Osteocyte (in vitro differentiated cells): Measurements from ENCODE around the gene PRR35. TPM values are rescaled to one million over a fixed set of nuclear protein-coding genes. Genes with fewer than 3 reads are reported as not detected.

Experiments
- DNase-seq: peaks from one replicate; pipeline ENCODE4 v3.0.0; 2021; ENCODE audit warnings: mixed read lengths; ENCODE audit not compliant: unreplicated experiment; ENCODE audit errors: extremely low spot score
- H3K27ac Mint-ChIP-seq: one replicate; pipeline ENCODE4 v1.8.0; 2021; ENCODE audit warnings: mild to moderate bottlenecking, mixed read lengths; ENCODE audit not compliant: unreplicated experiment
- H3K27me3 Mint-ChIP-seq: one replicate; pipeline ENCODE4 v1.8.0; 2021; ENCODE audit warnings: mixed read lengths; ENCODE audit not compliant: unreplicated experiment
- H3K36me3 Mint-ChIP-seq: one replicate; pipeline ENCODE4 v1.8.0; 2021; ENCODE audit warnings: mixed read lengths; ENCODE audit not compliant: unreplicated experiment
- H3K4me1 Mint-ChIP-seq: one replicate; pipeline ENCODE4 v1.8.0; 2021; ENCODE audit warnings: mixed read lengths; ENCODE audit not compliant: unreplicated experiment
- H3K4me3 Mint-ChIP-seq: one replicate; pipeline ENCODE4 v1.8.0; 2021; ENCODE audit warnings: mild to moderate bottlenecking, moderate library complexity, mixed read lengths; ENCODE audit not compliant: unreplicated experiment
- H3K9me3 Mint-ChIP-seq: one replicate; pipeline ENCODE4 v1.8.0; 2021; ENCODE audit warnings: mixed read lengths; ENCODE audit not compliant: unreplicated experiment
- total RNA-seq: library from RNA; stranded (reverse); gene quantifications from 2 replicates; pipeline ENCODE4 v1.2.1, GENCODE V29; 2021
- TF ChIP-seq, protein P1 (sequence below): fragments of 200-600 bp; sonication (generic); IDR thresholded peaks from 2 replicates; pipeline ENCODE4 v1.5.0; 2021; ENCODE audit warnings: antibody characterized with exemption, mild to moderate bottlenecking, moderate library complexity

The PRR35 gene
- total RNA-seq, 1 donor from 2014 or later, result not detected

DNA sequence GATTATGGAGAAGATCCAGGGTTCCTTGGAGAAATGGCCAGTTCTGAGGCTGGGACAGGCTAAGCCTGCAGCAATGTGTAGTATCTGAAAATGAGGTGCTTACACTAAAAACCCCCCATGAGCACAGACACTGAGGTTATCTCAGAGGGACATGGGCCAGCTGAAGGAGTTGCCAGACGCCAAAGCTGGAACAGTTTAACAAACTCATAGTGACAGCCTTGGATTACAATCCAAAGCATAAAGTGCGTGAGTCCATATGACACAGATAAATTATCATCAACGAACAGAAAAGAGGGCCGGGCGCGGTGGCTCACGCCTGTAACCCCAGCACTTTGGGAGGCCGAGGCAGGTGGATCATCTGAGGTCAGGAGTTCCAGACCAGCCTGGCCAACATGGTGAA is 43.9 kb upstream of the PRR35 start:
- DNase-seq, result no peak
- Mint-ChIP-seq H3K36me3 (peaks cover 20% of the 10 kb centered on the region), H3K27ac (no peak overlapping the region), H3K9me3 (no peaks in the 10 kb centered on the region), H3K27me3 (no peaks in the 10 kb centered on the region), H3K4me3 (no peak overlapping the region), H3K4me1 (no peaks in the 10 kb centered on the region)
- TF ChIP-seq, protein P1, sequence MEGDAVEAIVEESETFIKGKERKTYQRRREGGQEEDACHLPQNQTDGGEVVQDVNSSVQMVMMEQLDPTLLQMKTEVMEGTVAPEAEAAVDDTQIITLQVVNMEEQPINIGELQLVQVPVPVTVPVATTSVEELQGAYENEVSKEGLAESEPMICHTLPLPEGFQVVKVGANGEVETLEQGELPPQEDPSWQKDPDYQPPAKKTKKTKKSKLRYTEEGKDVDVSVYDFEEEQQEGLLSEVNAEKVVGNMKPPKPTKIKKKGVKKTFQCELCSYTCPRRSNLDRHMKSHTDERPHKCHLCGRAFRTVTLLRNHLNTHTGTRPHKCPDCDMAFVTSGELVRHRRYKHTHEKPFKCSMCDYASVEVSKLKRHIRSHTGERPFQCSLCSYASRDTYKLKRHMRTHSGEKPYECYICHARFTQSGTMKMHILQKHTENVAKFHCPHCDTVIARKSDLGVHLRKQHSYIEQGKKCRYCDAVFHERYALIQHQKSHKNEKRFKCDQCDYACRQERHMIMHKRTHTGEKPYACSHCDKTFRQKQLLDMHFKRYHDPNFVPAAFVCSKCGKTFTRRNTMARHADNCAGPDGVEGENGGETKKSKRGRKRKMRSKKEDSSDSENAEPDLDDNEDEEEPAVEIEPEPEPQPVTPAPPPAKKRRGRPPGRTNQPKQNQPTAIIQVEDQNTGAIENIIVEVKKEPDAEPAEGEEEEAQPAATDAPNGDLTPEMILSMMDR, result no peak

DNA sequence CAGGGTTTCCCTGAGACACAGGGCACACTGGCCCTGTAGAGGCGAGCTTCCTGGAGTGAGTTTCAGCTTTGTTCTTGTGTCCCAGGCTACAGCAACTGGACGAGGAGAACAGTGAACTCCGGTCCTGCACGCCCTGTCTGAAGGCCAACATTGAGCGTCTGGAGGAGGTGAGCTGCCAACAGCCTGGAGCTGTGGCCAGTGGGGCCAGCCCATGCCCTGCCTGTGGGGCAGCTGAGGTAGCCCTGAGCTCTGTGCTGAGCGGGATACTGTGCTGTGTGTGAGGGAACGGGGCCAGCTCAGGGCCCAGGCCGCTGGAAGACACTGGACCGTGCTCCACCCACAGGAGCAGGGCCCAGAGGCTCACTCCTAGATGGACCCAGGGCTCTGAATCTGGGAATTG is 41.3 kb upstream of the PRR35 start:
- TF ChIP-seq, protein P1, result no peak
- Mint-ChIP-seq H3K4me1 (peaks cover 2% of the 10 kb centered on the region), H3K4me3 (no peak overlapping the region), H3K27me3 (no peaks in the 10 kb centered on the region), H3K9me3 (no peaks in the 10 kb centered on the region), H3K27ac (no peak overlapping the region), H3K36me3 (peaks cover 16% of the 10 kb centered on the region)
- no peak for DNase-seq

DNA sequence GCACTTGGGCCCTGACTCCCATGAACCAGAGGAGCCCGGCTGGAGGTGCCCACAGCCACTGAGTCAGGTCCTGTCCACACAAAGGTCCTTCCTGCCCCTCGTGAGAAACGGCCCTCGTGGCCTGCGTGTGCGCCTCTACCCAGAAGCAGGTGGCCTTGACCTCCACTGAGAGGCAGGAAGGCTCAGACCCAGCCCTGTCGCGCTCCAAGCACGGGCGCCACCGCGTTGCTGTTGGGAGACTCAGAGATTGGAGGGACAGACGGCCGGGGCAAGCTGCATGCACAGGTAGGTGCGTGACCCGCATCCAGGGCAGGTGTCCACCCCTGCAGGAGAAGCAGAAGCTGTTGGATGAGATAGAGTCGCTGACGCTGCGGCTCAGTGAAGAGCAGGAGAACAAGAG is 40.8 kb upstream of the PRR35 start:
- no peak overlapping the region for H3K4me3 Mint-ChIP-seq
- DNase-seq, result no peak
- H3K9me3 Mint-ChIP-seq, result no peaks in the 10 kb centered on the region
- TF ChIP-seq, protein P1, result no peak
- no peaks in the 10 kb centered on the region for H3K27me3 Mint-ChIP-seq
- H3K36me3 Mint-ChIP-seq, result peaks cover 16% of the 10 kb centered on the region
- H3K27ac Mint-ChIP-seq, result no peak overlapping the region
- H3K4me1 Mint-ChIP-seq, result peaks cover 5% of the 10 kb centered on the region

DNA sequence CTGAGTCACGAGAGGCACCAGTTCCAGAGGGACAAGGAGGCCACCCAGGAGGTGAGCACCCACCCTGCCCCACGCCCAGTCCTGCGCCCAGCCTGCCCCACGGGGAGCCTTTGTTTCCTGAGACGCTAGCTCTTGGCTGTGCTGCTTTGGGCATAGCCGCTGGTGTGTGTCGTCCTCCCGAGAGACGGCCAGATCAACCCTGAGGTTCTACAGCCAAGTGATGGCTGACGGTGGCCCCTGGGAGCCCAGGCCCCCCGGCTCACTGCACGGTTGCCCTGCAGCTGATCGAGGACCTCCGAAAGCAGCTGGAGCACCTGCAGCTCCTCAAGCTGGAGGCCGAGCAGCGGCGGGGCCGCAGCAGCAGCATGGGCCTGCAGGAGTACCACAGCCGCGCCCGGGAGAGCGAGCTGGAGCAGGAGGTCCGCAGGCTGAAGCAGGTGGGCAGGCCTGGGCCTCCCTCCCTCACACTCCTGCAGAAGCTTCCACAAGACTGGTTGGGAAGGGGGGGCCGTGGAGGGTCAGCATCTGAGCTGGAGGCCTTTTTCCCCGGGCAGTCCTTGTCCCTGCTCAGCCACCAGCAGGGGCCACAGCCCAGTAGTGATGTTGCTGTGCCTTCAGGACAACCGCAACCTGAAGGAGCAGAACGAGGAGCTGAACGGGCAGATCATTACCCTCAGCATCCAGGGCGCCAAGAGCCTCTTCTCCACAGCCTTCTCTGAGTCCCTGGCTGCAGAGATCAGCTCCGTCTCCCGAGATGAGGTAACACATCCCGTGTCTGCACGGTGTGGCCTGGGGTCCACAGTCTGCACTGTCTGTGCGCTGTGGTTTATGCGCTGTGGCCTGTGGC is 40.1 kb upstream of the PRR35 start:
- peaks cover 7% of the 10 kb centered on the region for H3K4me1 Mint-ChIP-seq
- H3K27me3 Mint-ChIP-seq, result no peaks in the 10 kb centered on the region
- no peak for DNase-seq
- TF ChIP-seq, protein P1, result no peak
- no peak overlapping the region for H3K4me3 Mint-ChIP-seq
- no peak overlapping the region for H3K27ac Mint-ChIP-seq
- no peaks in the 10 kb centered on the region for H3K9me3 Mint-ChIP-seq
- peaks cover 14% of the 10 kb centered on the region for H3K36me3 Mint-ChIP-seq

DNA sequence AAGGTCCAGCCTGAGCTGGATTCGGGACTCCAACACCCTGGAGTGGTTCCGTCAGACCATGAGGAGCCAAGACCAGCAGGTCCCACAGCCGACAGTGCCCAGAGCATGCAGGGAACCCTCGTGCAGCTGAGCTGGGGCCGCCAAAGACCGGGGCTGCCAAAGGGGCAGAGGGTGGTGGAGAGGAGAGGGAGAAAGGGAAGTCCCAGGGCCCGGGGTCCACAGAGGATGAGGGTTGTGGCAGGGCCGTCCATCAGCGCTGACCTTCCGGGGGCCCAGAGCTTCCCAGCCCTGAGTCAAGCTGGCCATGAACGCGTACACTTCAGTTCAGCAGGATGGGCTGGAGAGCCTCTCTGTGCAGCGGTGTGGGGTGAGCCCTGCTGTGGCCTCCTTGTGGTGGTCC is 39.3 kb upstream of the PRR35 start:
- H3K4me3 Mint-ChIP-seq, result no peak overlapping the region
- H3K9me3 Mint-ChIP-seq, result no peaks in the 10 kb centered on the region
- peaks cover 15% of the 10 kb centered on the region for H3K36me3 Mint-ChIP-seq

More for the DNA sequence above, 39.3 kb upstream of the PRR35 start:
- no peak overlapping the region for H3K27ac Mint-ChIP-seq
- H3K27me3 Mint-ChIP-seq, result no peaks in the 10 kb centered on the region
- peaks cover 14% of the 10 kb centered on the region for H3K4me1 Mint-ChIP-seq
- DNase-seq, result no peak
- TF ChIP-seq, protein P1, result no peak
